HL-60 (cell line): ENCODE data around the gene LRPAP1.
"Not testable (repeated sequence)": the region's sequence is repeated elsewhere in the genome, so short reads cannot be mapped to it uniquely, and the experiment has no call there.

ENCODE experiments used
- CTCF ChIP-seq: IDR thresholded peaks from one replicate; pipeline ENCODE4 v1.5.1; 2011; ENCODE audit warnings: low read length, control low read depth, inconsistent platforms; ENCODE audit not compliant: insufficient read depth
- REST ChIP-seq: IDR thresholded peaks from 2 replicates; pipeline ENCODE4 v1.6.1; 2012; ENCODE audit warnings: low read depth; ENCODE audit not compliant: insufficient replicate concordance

- not testable (repeated sequence) for TF ChIP-seq REST, CTCF
These were observed 76.6 kb downstream of the LRPAP1 start for GRCh38 chr4:3455596-3455995.
